IMR-90 (cell line): ENCODE results near the gene SLC9A5. TPM values are rescaled to one million over a fixed set of nuclear protein-coding genes. Genes with fewer than 3 reads are reported as not detected.

ENCODE experiments used
- ATAC-seq: fragments of 200-7000 bp; cut with Tn5 transposase; 2 replicates; pipeline ENCODE4 v1.9.1; 2020; ENCODE audit warnings: low read depth, mild to moderate bottlenecking, moderate library complexity
- BruUV-seq: library from RNA; stranded (reverse); fragments of 400-500 nt; replicated peaks from 2 replicates; lab custom pipeline; 2021; lab: Mats Ljungman, UMichigan
- CTCF ChIA-PET: fragments of 300-600 bp; formaldehyde crosslinking; extraction: SDS; loops from one replicate; lab custom pipeline; 2021; ENCODE audit warnings: antibody characterized with exemption; lab: Yijun Ruan, JAX
- POLR2A ChIA-PET: fragments of 300-600 bp; sonication (Branson Sonifier 250); formaldehyde crosslinking; loops from one replicate; lab custom pipeline; 2022; ENCODE audit warnings: antibody characterized with exemption; ENCODE audit not compliant: unreplicated experiment; lab: Charles Lee
- DNase-seq: peaks from one replicate; pipeline ENCODE4 v3.0.0; 2013
- H2AFZ ChIP-seq: replicated peaks from 2 replicates; pipeline ENCODE3; 2013; ENCODE audit warnings: low read length, mild to moderate bottlenecking; ENCODE audit not compliant: poor library complexity
- H2AK5ac ChIP-seq: 2 replicates; pipeline ENCODE4 v1.6.1; 2013; ENCODE audit warnings: low read depth, low read length, inconsistent platforms
- H2AK9ac ChIP-seq: replicated peaks from 2 replicates; pipeline ENCODE3; 2013; ENCODE audit warnings: mild to moderate bottlenecking, low read depth, low read length, moderate library complexity; ENCODE audit not compliant: poor library complexity
- H2BK120ac ChIP-seq: 2 replicates; pipeline ENCODE4 v1.6.1; 2013; ENCODE audit warnings: low read depth, low read length, inconsistent platforms
- H2BK15ac ChIP-seq: 3 replicates; pipeline ENCODE4 v1.6.1; 2013; ENCODE audit warnings: low read depth, low read length, inconsistent platforms
- H2BK20ac ChIP-seq: 2 replicates; pipeline ENCODE4 v1.6.1; 2013; ENCODE audit warnings: low read depth, mild to moderate bottlenecking, inconsistent platforms, low read length, moderate library complexity
- H2BK5ac ChIP-seq: 2 replicates; pipeline ENCODE4 v1.6.1; 2013; ENCODE audit warnings: mild to moderate bottlenecking, low read depth, low read length, inconsistent platforms; ENCODE audit not compliant: poor library complexity, severe bottlenecking
- H3K14ac ChIP-seq: replicated peaks from 2 replicates; pipeline ENCODE4 v1.6.1; 2013; ENCODE audit warnings: low read depth, low read length, inconsistent platforms
- H3K18ac ChIP-seq: 2 replicates; pipeline ENCODE4 v1.6.1; 2013; ENCODE audit warnings: low read depth, low read length, control low read depth
- H3K23ac ChIP-seq: 2 replicates; pipeline ENCODE4 v1.6.1; 2013; ENCODE audit warnings: low read depth, low read length, inconsistent platforms
- H3K27ac ChIP-seq: 2 replicates; pipeline ENCODE4 v1.5.1; 2013; ENCODE audit warnings: mild to moderate bottlenecking, control low read depth, low read length; ENCODE audit not compliant: insufficient read depth
- H3K27me3 ChIP-seq: 2 replicates; pipeline ENCODE4 v1.6.1; 2013; ENCODE audit warnings: low read length; ENCODE audit not compliant: control insufficient read depth, insufficient read depth
- H3K36me3 ChIP-seq: 2 replicates; pipeline ENCODE4 v1.6.1; 2013; ENCODE audit warnings: low read length, mixed read lengths; ENCODE audit not compliant: control insufficient read depth, insufficient read depth
- H3K4ac ChIP-seq: 2 replicates; pipeline ENCODE4 v1.6.1; 2013; ENCODE audit warnings: low read depth, low read length, inconsistent platforms
- H3K4me1 ChIP-seq: 2 replicates; pipeline ENCODE4 v1.6.1; 2013; ENCODE audit warnings: low read length, mixed read lengths; ENCODE audit not compliant: control insufficient read depth, insufficient read depth
- H3K4me2 ChIP-seq: 2 replicates; pipeline ENCODE4 v1.6.1; 2013; ENCODE audit warnings: low read depth, mild to moderate bottlenecking, control low read depth, low read length, moderate library complexity
- H3K4me3 ChIP-seq: 2 replicates; pipeline ENCODE4 v1.5.1; 2013; ENCODE audit warnings: low read depth, mild to moderate bottlenecking, control low read depth, low read length, moderate library complexity; ENCODE audit not compliant: insufficient read depth
- H3K56ac ChIP-seq: 2 replicates; pipeline ENCODE4 v1.6.1; 2013; ENCODE audit warnings: low read length, inconsistent platforms; ENCODE audit not compliant: insufficient read depth; ENCODE audit errors: extremely low read depth
- H3K79me1 ChIP-seq, 2 experiments: 2 replicates each; pipeline ENCODE4 v1.6.1; 2013; ENCODE audit warnings: low read length in 2 of 2, inconsistent platforms in 1 of 2, low read depth in 1 of 2
- H3K9ac ChIP-seq: 2 replicates; pipeline ENCODE4 v1.6.1; 2013; ENCODE audit warnings: low read depth, low read length, control low read depth
- H3K9me1 ChIP-seq: 2 replicates; pipeline ENCODE4 v1.6.1; 2013; ENCODE audit warnings: low read length, inconsistent platforms; ENCODE audit not compliant: insufficient read depth
- H3K9me3 ChIP-seq: 2 replicates; pipeline ENCODE4 v1.6.1; 2013; ENCODE audit warnings: low read length; ENCODE audit not compliant: control insufficient read depth, insufficient read depth
- H4K20me1 ChIP-seq: 2 replicates; pipeline ENCODE4 v1.6.1; 2013; ENCODE audit warnings: low read length, inconsistent platforms; ENCODE audit not compliant: insufficient read depth
- H4K5ac ChIP-seq: 2 replicates; pipeline ENCODE4 v1.6.1; 2013; ENCODE audit warnings: mild to moderate bottlenecking, low read depth, low read length, control low read depth
- H4K8ac ChIP-seq, 2 experiments: 2 replicates each; pipeline ENCODE4 v1.6.1; 2013; ENCODE audit warnings: low read depth in 2 of 2, low read length in 2 of 2, control low read depth in 1 of 2, inconsistent platforms in 1 of 2
- H4K91ac ChIP-seq: 2 replicates; pipeline ENCODE4 v1.6.1; 2013; ENCODE audit warnings: low read depth, low read length, inconsistent platforms; ENCODE audit not compliant: insufficient read depth
- BHLHE40 ChIP-seq: fragments of 150-350 bp; IDR thresholded peaks from 2 replicates; pipeline ENCODE4 v1.6.1; 2016; ENCODE audit warnings: mild to moderate bottlenecking, low read depth, low read length
- MAFK ChIP-seq: IDR thresholded peaks from 2 replicates; pipeline ENCODE4 v1.6.1; 2012; ENCODE audit warnings: low read depth, low read length, improper control_type of control experiment
- WGBS, 2 experiments: methylation state at CpG; one replicate each; pipeline versions ENCODE4 v1.1.5 to v1.1.7; 2013; ENCODE audit warnings: missing lambda C conversion rate in 2 of 2; ENCODE audit not compliant: insufficient read length in 1 of 2; ENCODE audit errors: extremely low coverage in 2 of 2; 5-methylcytosine and 5-hydroxymethylcytosine counted together
- dilution Hi-C: fragments of 300-500 bp; cut with HindIII; formaldehyde crosslinking; loops from one replicate; pipeline ENCODE4 v1.14.3; 2018; ENCODE audit warnings: low sequenced_read_pairs; ENCODE audit not compliant: unreplicated experiment
- in situ Hi-C: fragments of 300-500 bp; cut with MboI; formaldehyde crosslinking; loops from 3 replicates; pipeline ENCODE4 v1.14.3; 2019; ENCODE audit warnings: low sequenced_read_pairs, inconsistent platforms, mixed read lengths
- intact Hi-C: fragments of 100-400 bp; cut with micrococcal nuclease; formaldehyde crosslinking; loops from 2 replicates; pipeline ENCODE4 v1.10.0; 2022
- polyA plus RNA-seq, 3 experiments: library from polyadenylated mRNA; depleted of rRNA; stranded (reverse); fragments of >200 nt; gene quantifications; 2 replicates each; pipeline ENCODE4 v1.2.3, GENCODE V29; 2012; ENCODE audit warnings: low replicate concordance in 1 of 3
- total RNA-seq: library from RNA; depleted of rRNA; stranded (reverse); fragments of >200 nt; gene quantifications from 2 replicates; pipeline ENCODE4 v1.2.3, GENCODE V29; 2012

The SLC9A5 gene
- total and polyA plus RNA-seq, 2 of the 4 experiments (the other 2 are of a cell fraction): 1.8 to 5.7 TPM

DNA sequence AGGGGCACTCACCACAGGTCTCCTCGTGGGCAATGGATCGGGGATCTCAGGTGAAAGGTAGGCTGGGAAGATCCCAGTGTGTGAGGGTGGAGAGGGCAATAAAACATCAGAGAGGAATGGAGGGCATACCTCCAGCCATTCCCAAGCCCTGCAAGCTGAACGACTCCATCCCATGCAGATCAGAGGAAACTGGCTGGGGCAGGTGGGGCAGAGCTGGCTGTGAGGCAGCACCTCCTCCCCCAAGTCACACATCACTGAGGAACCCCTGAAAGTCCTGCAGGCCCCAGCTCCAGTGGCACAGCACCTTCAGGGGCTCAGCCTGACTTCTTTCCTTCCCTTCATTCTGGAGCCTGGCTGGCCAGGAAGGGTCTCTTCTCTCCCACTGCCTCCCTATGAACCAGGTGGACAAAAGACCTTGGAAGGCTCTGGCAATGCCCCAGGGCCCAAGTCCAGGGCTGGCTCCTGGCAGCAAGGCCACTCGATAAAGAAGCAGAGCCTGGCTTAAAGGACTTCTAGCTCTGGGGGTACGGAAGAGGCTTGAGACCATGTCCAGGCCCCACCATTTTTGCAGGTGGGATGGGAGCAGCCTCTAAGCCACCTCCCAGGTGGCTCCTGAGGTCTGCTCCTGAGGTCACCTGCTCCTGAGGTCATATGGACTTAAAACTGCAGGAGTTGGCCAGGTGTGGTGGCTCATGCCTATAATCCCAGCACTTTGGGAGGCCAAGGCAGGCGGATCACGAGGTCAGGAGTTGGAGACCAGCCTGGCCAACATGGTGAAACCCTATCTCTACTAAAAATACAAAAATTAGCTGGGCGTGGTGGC, 35.4 kb upstream of the SLC9A5 start:
- TF ChIP-seq MAFK: no peak
- no peak for TF ChIP-seq BHLHE40
- Histone ChIP-seq H3K36me3 (peaks cover 4% of the 10 kb centered on the region; the same call in 1 of the 2 replicates), H2AFZ (no peak overlapping the region), H2BK120ac (no peak overlapping the region), H3K9ac (no peak overlapping the region), H3K4me2 (no peak overlapping the region), H2AK5ac (no peak overlapping the region), H3K56ac (no peak overlapping the region), H2BK20ac (no peak overlapping the region), H2BK15ac (no peak overlapping the region), H2AK9ac (no peak overlapping the region), H3K9me1 (peaks cover 10% of the 10 kb centered on the region; the same call in 1 of the 2 replicates), H3K4me3 (no peak overlapping the region), H3K4me1 (no peaks in the 10 kb centered on the region), H3K9me3 (no peaks in the 10 kb centered on the region), H3K14ac (no peak overlapping the region), H4K20me1 (no peaks in the 10 kb centered on the region), H3K27ac (no peak overlapping the region), H3K4ac (no peak overlapping the region), H3K27me3 (no peaks in the 10 kb centered on the region), H3K79me1 (peaks cover 0 to 3% of the 10 kb centered on the region in 2 experiments; a peak in 1 of 4 replicates), H4K91ac (no peak overlapping the region), H4K5ac (no peak overlapping the region), H3K18ac (no peak overlapping the region), H4K8ac (no peak overlapping the region), H3K23ac (no peak overlapping the region), H2BK5ac (no peak overlapping the region)
- DNase-seq (no peak), ATAC-seq (no peak)
- 75% methylated on average over 2 of the region's 8 CpGs; no CpG with 5 or more reads in 1 of the 2 experiments for WGBS, 2 experiments
- dilution Hi-C loops (no loop called here), in situ Hi-C loops (no loop called here), intact Hi-C loops (no loop called here)
- ChIA-PET POLR2A (no interaction called here), CTCF (no interaction called here)
- no TSS peak for BruUV-seq
